HepG2 (cell line): ENCODE measurements around the gene MYL11. TPM values are rescaled to one million over a fixed set of nuclear protein-coding genes. Genes with fewer than 3 reads are reported as not detected.
A peak's percentile ranks its signal among the peaks of the same experiment; 100 is the strongest.

Experiments used
- ELF4 ChIP-seq: sonication (generic); formaldehyde crosslinking; IDR thresholded peaks from 2 replicates; pipeline ENCODE4 v1.5.0; 2020; ENCODE audit warnings: missing genetic modification reagents, mild to moderate bottlenecking, moderate library complexity, borderline replicate concordance
- FOXM1 ChIP-seq: sonication (generic); formaldehyde crosslinking; IDR thresholded peaks from 2 replicates; pipeline ENCODE4 v1.5.0; 2020; ENCODE audit warnings: missing genetic modification reagents
- GLI4 ChIP-seq: sonication (generic); formaldehyde crosslinking; IDR thresholded peaks from 2 replicates; pipeline ENCODE4 v1.5.1; 2020; ENCODE audit warnings: missing genetic modification reagents, mild to moderate bottlenecking, moderate library complexity, borderline replicate concordance
- JUND ChIP-seq: sonication (generic); formaldehyde crosslinking; IDR thresholded peaks from 2 replicates; pipeline ENCODE4 v1.8.0; 2022; ENCODE audit warnings: mild to moderate bottlenecking, missing genetic modification reagents
- KDM1A ChIP-seq: IDR thresholded peaks from 2 replicates; pipeline ENCODE4 v1.6.1; 2016; ENCODE audit warnings: missing compliant biosample characterization
- KDM5A ChIP-seq: fragments of 200-600 bp; sonication (generic); IDR thresholded peaks from 2 replicates; pipeline ENCODE4 v1.7.0; 2018; ENCODE audit warnings: antibody characterized with exemption, mild to moderate bottlenecking, low read length, borderline replicate concordance
- MED13 ChIP-seq: sonication (generic); formaldehyde crosslinking; IDR thresholded peaks from 2 replicates; pipeline ENCODE4 v1.5.0; 2020; ENCODE audit warnings: missing genetic modification reagents
- NFIB ChIP-seq: sonication (generic); formaldehyde crosslinking; IDR thresholded peaks from 2 replicates; pipeline ENCODE4 v1.9.0; 2021; ENCODE audit warnings: missing genetic modification reagents, mild to moderate bottlenecking, borderline replicate concordance
- ZFP41 ChIP-seq: sonication (generic); formaldehyde crosslinking; IDR thresholded peaks from 2 replicates; pipeline ENCODE4 v1.4.0; 2020; ENCODE audit warnings: mild to moderate bottlenecking, missing genetic modification reagents, borderline replicate concordance
- ZNF333 ChIP-seq: sonication (generic); formaldehyde crosslinking; IDR thresholded peaks from 2 replicates; pipeline ENCODE4 v1.4.0; 2020; ENCODE audit warnings: mild to moderate bottlenecking, missing genetic modification reagents, borderline replicate concordance
- ZNF556 ChIP-seq: sonication (generic); formaldehyde crosslinking; IDR thresholded peaks from 2 replicates; pipeline ENCODE4 v1.4.0; 2020; ENCODE audit warnings: mild to moderate bottlenecking, missing genetic modification reagents, borderline replicate concordance
- ZNF644 ChIP-seq: IDR thresholded peaks from 2 replicates; pipeline ENCODE4 v1.6.1; 2016; ENCODE audit warnings: low read depth
- polyA plus RNA-seq, 8 experiments: library from polyadenylated mRNA; depleted of rRNA in 3 of 8; stranded (reverse) in 7 of 8; unstranded in 1 of 8; fragments of >200 nt; fragmentation: Illumina TruSeq in 4 of 8; extraction: Trizol in 4 of 8; gene quantifications; 2 replicates each; pipeline versions ENCODE4 v1.2.1 to v1.2.3, GENCODE V29; 2011 to 2016; ENCODE audit warnings: low read depth in 4 of 8, missing spikeins in 1 of 8, mixed read lengths in 1 of 8; ENCODE audit not compliant: insufficient read depth in 1 of 8
- total RNA-seq, 5 experiments: library from RNA; depleted of rRNA; stranded (reverse); fragments of >200 nt; fragmentation: Illumina TruSeq; extraction: Trizol; gene quantifications; 2 replicates each; pipeline ENCODE4 v1.2.3, GENCODE V29; 2016; ENCODE audit warnings: low read depth in 1 of 5
- TF ChIP-seq, protein P1 (sequence below): IDR thresholded peaks from 2 replicates; pipeline ENCODE4 v1.6.1; 2012; ENCODE audit warnings: low read depth, low read length, improper control_type of control experiment
- TF ChIP-seq, protein P2 (sequence below): sonication (generic); formaldehyde crosslinking; IDR thresholded peaks from 2 replicates; pipeline ENCODE4 v1.4.0; 2020; ENCODE audit warnings: mild to moderate bottlenecking, missing genetic modification reagents
- TF ChIP-seq, protein P3 (sequence below): sonication (generic); formaldehyde crosslinking; IDR thresholded peaks from 2 replicates; pipeline ENCODE4 v1.4.0; 2020; ENCODE audit warnings: missing genetic modification reagents
- TF ChIP-seq, protein P4 (sequence below): sonication (generic); formaldehyde crosslinking; IDR thresholded peaks from 2 replicates; pipeline ENCODE4 v1.8.0; 2023; ENCODE audit warnings: mild to moderate bottlenecking, missing genetic modification reagents
- TF ChIP-seq, protein P5 (sequence below): IDR thresholded peaks from 2 replicates; pipeline ENCODE4 v1.6.1; 2012; ENCODE audit warnings: inconsistent platforms
- TF ChIP-seq, protein P6 (sequence below): sonication (generic); formaldehyde crosslinking; IDR thresholded peaks from 2 replicates; pipeline ENCODE4 v1.4.0; 2020; ENCODE audit warnings: missing genetic modification reagents

MYL11 gene
- total and polyA plus RNA-seq, 2 of the 13 experiments (the other 11 are each of a cell fraction or from before 2014, with no cell fraction given), result not detected

DNA sequence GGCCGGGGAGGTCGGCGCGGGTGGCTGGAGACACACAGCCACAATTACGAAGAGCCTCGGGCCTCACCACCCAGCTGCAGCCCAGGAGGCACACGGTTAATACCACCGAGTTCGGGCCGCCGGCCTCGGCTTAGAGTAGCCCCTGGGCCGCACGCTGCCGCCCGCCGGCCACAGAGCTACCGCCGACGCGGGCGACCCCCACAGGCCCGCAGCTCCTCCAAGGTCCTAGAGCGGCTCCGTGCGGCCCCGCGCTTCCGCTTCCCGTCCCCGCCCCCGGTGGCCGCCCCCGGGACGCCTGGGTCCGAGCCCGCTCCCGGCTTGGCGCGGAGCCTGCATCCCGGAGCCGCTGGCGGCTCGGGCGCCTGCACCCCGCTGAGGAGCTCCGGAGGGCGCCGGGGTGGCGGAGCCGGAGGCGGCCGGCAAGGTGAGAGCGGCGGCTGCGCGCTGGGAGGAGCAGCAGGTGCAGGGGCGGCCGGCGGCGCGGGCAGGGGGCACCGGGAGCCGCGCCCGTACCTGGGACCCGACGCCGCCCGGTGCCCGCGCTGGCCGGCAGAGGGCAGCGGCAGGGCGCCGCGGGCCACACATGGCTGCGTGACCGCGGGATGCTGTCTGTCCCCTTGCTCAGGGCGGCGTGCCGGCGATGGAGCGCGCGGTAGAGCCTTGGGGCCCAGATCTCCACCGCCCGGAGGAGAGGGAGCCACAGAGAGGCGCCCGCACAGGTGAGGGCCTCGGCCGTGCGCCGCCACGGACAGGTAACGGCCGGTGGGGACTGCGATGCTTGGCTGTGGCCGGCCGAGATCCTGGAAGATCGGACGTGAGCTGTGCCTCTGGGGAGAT, 20.8 kb downstream of the MYL11 start, which contains the start of gene ZNF48 (continued):
- TF ChIP-seq ZNF644 (CRISPR knock-in tag) (no peak), ZFP41 (CRISPR knock-in tag) (no peak; the same call in 1 of the 2 replicates), ZNF556 (peak; percentile 67; the same call in 1 of the 2 replicates), FOXM1 (no peak), KDM5A (peak; percentile 62; the same call in 1 of the 2 replicates), ZNF333 (no peak; the same call in 1 of the 2 replicates), JUND (CRISPR knock-in tag) (0 out of 2 replicates have a peak, but pooled peaks have one; percentile 35), KDM1A (CRISPR knock-in tag) (no peak), ELF4 (CRISPR knock-in tag) (no peak), GLI4 (CRISPR knock-in tag) (no peak), MED13 (CRISPR knock-in tag) (peak; percentile 47; the same call in 1 of the 2 replicates), NFIB (CRISPR knock-in tag) (no peak)
- TF ChIP-seq, protein P1, sequence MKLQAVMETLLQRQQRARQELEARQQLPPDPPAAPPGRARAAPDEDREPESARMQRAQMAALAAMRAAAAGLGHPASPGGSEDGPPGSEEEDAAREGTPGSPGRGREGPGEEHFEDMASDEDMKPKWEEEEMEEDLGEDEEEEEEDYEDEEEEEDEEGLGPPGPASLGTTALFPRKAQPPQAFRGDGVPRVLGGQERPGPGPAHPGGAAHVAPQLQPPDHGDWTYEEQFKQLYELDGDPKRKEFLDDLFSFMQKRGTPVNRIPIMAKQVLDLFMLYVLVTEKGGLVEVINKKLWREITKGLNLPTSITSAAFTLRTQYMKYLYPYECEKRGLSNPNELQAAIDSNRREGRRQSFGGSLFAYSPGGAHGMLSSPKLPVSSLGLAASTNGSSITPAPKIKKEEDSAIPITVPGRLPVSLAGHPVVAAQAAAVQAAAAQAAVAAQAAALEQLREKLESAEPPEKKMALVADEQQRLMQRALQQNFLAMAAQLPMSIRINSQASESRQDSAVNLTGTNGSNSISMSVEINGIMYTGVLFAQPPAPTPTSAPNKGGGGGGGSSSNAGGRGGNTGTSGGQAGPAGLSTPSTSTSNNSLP, result no peak; the same call in 1 of the 2 replicates
- TF ChIP-seq, protein P2, sequence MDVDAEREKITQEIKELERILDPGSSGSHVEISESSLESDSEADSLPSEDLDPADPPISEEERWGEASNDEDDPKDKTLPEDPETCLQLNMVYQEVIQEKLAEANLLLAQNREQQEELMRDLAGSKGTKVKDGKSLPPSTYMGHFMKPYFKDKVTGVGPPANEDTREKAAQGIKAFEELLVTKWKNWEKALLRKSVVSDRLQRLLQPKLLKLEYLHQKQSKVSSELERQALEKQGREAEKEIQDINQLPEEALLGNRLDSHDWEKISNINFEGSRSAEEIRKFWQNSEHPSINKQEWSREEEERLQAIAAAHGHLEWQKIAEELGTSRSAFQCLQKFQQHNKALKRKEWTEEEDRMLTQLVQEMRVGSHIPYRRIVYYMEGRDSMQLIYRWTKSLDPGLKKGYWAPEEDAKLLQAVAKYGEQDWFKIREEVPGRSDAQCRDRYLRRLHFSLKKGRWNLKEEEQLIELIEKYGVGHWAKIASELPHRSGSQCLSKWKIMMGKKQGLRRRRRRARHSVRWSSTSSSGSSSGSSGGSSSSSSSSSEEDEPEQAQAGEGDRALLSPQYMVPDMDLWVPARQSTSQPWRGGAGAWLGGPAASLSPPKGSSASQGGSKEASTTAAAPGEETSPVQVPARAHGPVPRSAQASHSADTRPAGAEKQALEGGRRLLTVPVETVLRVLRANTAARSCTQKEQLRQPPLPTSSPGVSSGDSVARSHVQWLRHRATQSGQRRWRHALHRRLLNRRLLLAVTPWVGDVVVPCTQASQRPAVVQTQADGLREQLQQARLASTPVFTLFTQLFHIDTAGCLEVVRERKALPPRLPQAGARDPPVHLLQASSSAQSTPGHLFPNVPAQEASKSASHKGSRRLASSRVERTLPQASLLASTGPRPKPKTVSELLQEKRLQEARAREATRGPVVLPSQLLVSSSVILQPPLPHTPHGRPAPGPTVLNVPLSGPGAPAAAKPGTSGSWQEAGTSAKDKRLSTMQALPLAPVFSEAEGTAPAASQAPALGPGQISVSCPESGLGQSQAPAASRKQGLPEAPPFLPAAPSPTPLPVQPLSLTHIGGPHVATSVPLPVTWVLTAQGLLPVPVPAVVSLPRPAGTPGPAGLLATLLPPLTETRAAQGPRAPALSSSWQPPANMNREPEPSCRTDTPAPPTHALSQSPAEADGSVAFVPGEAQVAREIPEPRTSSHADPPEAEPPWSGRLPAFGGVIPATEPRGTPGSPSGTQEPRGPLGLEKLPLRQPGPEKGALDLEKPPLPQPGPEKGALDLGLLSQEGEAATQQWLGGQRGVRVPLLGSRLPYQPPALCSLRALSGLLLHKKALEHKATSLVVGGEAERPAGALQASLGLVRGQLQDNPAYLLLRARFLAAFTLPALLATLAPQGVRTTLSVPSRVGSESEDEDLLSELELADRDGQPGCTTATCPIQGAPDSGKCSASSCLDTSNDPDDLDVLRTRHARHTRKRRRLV (CRISPR knock-in tag), result 0 out of 2 replicates have a peak, but pooled peaks have one; percentile 54
- TF ChIP-seq, protein P3, sequence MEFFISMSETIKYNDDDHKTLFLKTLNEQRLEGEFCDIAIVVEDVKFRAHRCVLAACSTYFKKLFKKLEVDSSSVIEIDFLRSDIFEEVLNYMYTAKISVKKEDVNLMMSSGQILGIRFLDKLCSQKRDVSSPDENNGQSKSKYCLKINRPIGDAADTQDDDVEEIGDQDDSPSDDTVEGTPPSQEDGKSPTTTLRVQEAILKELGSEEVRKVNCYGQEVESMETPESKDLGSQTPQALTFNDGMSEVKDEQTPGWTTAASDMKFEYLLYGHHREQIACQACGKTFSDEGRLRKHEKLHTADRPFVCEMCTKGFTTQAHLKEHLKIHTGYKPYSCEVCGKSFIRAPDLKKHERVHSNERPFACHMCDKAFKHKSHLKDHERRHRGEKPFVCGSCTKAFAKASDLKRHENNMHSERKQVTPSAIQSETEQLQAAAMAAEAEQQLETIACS, result peak; percentile 48
- TF ChIP-seq, protein P4, sequence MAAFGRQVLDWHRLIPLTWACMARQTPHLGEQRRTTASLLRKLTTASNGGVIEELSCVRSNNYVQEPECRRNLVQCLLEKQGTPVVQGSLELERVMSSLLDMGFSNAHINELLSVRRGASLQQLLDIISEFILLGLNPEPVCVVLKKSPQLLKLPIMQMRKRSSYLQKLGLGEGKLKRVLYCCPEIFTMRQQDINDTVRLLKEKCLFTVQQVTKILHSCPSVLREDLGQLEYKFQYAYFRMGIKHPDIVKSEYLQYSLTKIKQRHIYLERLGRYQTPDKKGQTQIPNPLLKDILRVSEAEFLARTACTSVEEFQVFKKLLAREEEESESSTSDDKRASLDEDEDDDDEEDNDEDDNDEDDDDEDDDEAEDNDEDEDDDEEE (CRISPR knock-in tag), result no peak
- TF ChIP-seq, protein P5, sequence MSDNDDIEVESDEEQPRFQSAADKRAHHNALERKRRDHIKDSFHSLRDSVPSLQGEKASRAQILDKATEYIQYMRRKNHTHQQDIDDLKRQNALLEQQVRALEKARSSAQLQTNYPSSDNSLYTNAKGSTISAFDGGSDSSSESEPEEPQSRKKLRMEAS, result peak; percentile 89
- TF ChIP-seq, protein P6, sequence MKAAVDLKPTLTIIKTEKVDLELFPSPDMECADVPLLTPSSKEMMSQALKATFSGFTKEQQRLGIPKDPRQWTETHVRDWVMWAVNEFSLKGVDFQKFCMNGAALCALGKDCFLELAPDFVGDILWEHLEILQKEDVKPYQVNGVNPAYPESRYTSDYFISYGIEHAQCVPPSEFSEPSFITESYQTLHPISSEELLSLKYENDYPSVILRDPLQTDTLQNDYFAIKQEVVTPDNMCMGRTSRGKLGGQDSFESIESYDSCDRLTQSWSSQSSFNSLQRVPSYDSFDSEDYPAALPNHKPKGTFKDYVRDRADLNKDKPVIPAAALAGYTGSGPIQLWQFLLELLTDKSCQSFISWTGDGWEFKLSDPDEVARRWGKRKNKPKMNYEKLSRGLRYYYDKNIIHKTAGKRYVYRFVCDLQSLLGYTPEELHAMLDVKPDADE (CRISPR knock-in tag), result no peak; the same call in 1 of the 2 replicates
